WERI-Rb-1 (cell line): ENCODE measurements around the gene FBXL14.

Source experiments
- DNase-seq: peaks from one replicate; pipeline ENCODE4 v3.0.0-alpha.2; 2020
- H3K27ac ChIP-seq: fragments of 250-450 bp; sonication (Bioruptor Pico); 2 replicates; pipeline ENCODE4 v1.5.1; 2020; ENCODE audit warnings: mild to moderate bottlenecking, moderate library complexity
- H3K27me3 ChIP-seq: fragments of 250-450 bp; sonication (Bioruptor Pico); 2 replicates; pipeline ENCODE4 v1.5.1; 2021; ENCODE audit warnings: mild to moderate bottlenecking, low read depth, moderate library complexity; ENCODE audit not compliant: insufficient read depth, severe bottlenecking
- H3K36me3 ChIP-seq: fragments of 250-450 bp; sonication (Bioruptor Pico); 2 replicates; pipeline ENCODE4 v1.5.1; 2020; ENCODE audit warnings: mild to moderate bottlenecking, moderate library complexity
- H3K4me3 ChIP-seq: 2 replicates; pipeline ENCODE4 v1.5.1; 2011; ENCODE audit warnings: low read depth, mild to moderate bottlenecking, control low read depth, low read length
- H3K9me3 ChIP-seq: fragments of 250-450 bp; sonication (Bioruptor Pico); 2 replicates; pipeline ENCODE4 v1.5.1; 2021; ENCODE audit warnings: mild to moderate bottlenecking, moderate library complexity; ENCODE audit not compliant: severe bottlenecking
- TF ChIP-seq, protein P1 (sequence below): IDR thresholded peaks from 2 replicates; pipeline ENCODE4 v1.5.1; 2011; ENCODE audit warnings: low read depth, mild to moderate bottlenecking, control low read depth, inconsistent platforms, low read length

Gene FBXL14

DNA sequence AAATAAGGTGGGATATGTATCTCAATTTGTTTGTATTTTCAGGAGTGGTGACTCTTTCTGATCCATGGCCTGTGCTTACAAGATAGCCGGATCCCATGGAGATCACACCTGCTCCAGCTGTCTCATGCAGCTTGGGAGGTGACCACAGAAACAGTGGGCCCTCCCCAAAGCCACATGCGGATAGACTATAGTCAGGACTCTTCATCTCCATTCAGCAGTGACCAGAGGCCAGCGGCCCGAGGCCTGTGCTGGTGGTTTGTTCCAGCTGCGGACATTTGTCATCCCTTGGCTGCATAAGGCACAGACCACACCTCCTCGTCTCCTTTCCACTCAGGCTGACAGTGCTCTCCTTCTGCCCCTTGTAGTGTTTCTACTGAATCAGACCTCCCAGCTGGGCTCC is 20.0 kb upstream of the FBXL14 start:
- no peak overlapping the region for H3K4me3 ChIP-seq
- H3K27me3 ChIP-seq: no peaks in the 10 kb centered on the region
- DNase-seq: no peak
- TF ChIP-seq, protein P1, sequence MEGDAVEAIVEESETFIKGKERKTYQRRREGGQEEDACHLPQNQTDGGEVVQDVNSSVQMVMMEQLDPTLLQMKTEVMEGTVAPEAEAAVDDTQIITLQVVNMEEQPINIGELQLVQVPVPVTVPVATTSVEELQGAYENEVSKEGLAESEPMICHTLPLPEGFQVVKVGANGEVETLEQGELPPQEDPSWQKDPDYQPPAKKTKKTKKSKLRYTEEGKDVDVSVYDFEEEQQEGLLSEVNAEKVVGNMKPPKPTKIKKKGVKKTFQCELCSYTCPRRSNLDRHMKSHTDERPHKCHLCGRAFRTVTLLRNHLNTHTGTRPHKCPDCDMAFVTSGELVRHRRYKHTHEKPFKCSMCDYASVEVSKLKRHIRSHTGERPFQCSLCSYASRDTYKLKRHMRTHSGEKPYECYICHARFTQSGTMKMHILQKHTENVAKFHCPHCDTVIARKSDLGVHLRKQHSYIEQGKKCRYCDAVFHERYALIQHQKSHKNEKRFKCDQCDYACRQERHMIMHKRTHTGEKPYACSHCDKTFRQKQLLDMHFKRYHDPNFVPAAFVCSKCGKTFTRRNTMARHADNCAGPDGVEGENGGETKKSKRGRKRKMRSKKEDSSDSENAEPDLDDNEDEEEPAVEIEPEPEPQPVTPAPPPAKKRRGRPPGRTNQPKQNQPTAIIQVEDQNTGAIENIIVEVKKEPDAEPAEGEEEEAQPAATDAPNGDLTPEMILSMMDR: no peak
- H3K9me3 ChIP-seq: no peaks in the 10 kb centered on the region
- H3K36me3 ChIP-seq: no peaks in the 10 kb centered on the region
- H3K27ac ChIP-seq: no peak overlapping the region

DNA sequence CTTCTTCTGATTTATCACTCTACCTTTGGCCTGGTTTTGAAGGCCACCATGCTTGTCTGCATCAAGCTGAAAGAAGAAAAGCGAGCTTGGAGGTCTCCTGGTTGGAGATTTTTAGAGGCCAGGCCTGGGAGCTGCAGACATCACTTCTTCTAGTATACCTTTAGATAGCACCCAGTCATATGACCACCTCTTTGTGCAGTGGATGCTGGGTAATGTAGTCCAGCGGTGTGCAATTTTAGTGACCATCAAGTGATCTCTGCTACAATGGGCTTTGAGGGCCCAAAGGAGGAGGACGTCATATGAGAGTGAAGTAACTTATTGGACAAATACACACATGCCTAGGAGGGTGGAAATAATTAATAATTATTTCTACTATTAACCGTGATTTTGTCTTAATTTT is 19.5 kb upstream of the FBXL14 start:
- no peaks in the 10 kb centered on the region for H3K9me3 ChIP-seq
- no peak overlapping the region for H3K4me3 ChIP-seq
- H3K27me3 ChIP-seq: no peaks in the 10 kb centered on the region
- no peak overlapping the region for H3K27ac ChIP-seq
- H3K36me3 ChIP-seq: no peaks in the 10 kb centered on the region
- TF ChIP-seq, protein P1: no peak
- DNase-seq: no peak

DNA sequence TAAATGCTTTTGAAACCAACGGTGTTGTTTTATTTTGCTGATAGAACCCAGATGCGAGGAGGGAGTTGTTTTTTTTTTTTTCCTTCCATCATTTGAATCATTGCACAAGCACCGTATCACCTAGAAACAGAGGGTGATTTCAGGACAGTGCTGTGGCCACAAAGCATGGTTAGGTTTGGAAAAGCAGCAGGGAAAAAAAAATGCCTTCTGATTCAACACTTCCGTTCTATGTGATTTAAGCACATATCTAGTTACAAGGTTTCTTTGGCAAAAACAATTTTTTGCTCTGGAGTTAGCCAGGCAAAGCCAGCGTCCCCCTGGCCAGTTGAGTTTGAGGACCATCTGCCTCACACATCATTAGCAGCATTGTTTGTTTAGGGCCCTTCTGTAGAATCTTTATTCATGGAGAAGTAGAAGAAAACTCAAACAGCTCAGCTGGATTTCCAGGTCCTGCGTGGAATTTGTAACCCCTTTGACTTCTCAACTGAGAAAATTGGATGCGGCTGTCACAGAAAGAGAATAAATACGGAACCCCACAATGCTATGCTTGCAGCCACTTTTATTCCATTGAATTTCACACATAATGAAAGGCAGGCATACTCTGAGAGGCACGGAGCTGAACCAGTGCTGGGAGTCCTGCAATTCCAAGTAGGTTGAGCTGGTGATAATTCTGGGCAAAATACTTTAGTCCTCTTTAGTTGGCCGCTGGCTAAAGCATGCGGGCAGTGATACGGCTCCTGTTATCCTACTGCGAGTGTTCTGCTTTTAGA is 17.6 kb upstream of the FBXL14 start:
- Histone ChIP-seq H3K27ac (no peak overlapping the region), H3K9me3 (no peaks in the 10 kb centered on the region), H3K27me3 (no peaks in the 10 kb centered on the region), H3K36me3 (no peaks in the 10 kb centered on the region), H3K4me3 (no peak overlapping the region)
- TF ChIP-seq, protein P1: no peak
- DNase-seq: no peak

DNA sequence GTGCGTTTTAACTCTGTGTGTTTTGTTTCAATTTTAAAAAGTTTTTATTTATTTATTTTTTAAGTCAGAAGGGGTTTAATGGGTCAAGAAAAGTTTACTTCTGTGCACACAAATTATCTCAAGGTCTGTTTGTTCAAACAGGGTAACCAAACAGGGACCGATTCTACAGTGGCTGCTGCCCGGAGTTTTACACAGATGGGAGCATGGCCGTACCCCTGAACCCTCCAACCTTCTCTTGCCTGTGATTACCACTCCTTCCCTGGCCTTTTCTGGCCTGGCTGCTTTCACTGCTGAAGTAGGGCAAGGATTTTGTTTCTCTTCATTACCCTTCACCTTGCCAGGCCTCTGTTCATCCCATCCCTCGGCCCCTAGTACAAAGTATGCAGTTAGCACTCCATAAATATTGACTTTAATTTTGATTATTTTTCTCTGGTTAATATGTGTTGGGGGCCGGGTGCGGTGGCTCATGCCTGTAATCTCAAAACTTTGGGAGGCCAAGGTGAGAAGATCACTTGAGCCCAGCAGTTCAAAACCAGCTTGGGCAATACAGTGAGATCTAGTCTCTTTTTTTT is 15.8 kb upstream of the FBXL14 start:
- Histone ChIP-seq H3K36me3 (no peaks in the 10 kb centered on the region), H3K4me3 (no peak overlapping the region), H3K9me3 (no peaks in the 10 kb centered on the region), H3K27ac (no peak overlapping the region), H3K27me3 (no peaks in the 10 kb centered on the region)
- TF ChIP-seq, protein P1: no peak
- DNase-seq: no peak

DNA sequence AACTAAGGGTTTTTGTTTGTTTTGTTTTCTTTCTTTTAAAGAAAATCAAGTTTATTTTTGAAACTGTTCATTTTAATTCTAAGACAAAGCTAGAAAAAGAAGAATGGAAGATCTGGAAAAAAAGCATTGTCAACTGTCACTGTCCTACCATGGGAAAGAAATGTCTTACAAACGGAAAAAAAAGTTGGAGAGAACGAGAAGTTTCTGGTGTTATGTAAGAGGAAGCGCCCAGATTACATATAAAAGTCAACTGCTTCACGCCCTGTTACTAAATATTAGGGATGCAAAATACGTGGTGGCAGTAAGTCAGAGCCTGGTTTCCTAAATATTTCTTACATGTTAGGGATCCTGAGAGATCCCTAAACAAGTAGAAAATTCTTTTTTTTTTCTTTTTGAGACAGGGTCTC is 14.3 kb upstream of the FBXL14 start:
- Histone ChIP-seq H3K27ac (no peak overlapping the region), H3K9me3 (no peaks in the 10 kb centered on the region), H3K36me3 (no peaks in the 10 kb centered on the region), H3K27me3 (no peaks in the 10 kb centered on the region), H3K4me3 (no peak overlapping the region)
- no peak for DNase-seq
- TF ChIP-seq, protein P1: no peak
